Endodermal cell (in vitro differentiated cells): ENCODE results near the gene SMURF1. TPM values are rescaled to one million over a fixed set of nuclear protein-coding genes. Genes with fewer than 3 reads are reported as not detected.

ENCODE experiments used
- DNase-seq: peaks from one replicate; pipeline ENCODE4 v3.0.0-alpha.2; 2017
- H3K27ac ChIP-seq: 2 replicates; pipeline ENCODE4 v1.5.1; 2013; ENCODE audit warnings: mild to moderate bottlenecking, low read depth, low read length, moderate library complexity
- H3K27me3 ChIP-seq: 2 replicates; pipeline ENCODE4 v1.6.1; 2013; ENCODE audit warnings: mild to moderate bottlenecking, low read length, moderate library complexity; ENCODE audit not compliant: insufficient read depth, control insufficient read depth, poor library complexity, severe bottlenecking
- H3K36me3 ChIP-seq: 2 replicates; pipeline ENCODE4 v1.7.0; 2013; ENCODE audit warnings: mild to moderate bottlenecking, low read length, moderate library complexity; ENCODE audit not compliant: control insufficient read depth, insufficient read depth
- H3K4me1 ChIP-seq: one replicate; pipeline ENCODE4 v1.7.0; 2013; ENCODE audit warnings: low read length; ENCODE audit not compliant: control insufficient read depth, insufficient read depth
- H3K4me3 ChIP-seq: 2 replicates; pipeline ENCODE4 v1.5.1; 2013; ENCODE audit warnings: mild to moderate bottlenecking, low read length, moderate library complexity
- H3K9ac ChIP-seq: 2 replicates; pipeline ENCODE4 v1.6.1; 2013; ENCODE audit warnings: mild to moderate bottlenecking, low read length, moderate library complexity; ENCODE audit not compliant: poor library complexity, severe bottlenecking; ENCODE audit errors: extremely low read depth
- H3K9me3 ChIP-seq: 2 replicates; pipeline ENCODE4 v1.6.1; 2013; ENCODE audit warnings: mild to moderate bottlenecking, low read length, moderate library complexity; ENCODE audit not compliant: control insufficient read depth
- H3K27ac Mint-ChIP-seq: 2 replicates; pipeline ENCODE4 v1.8.0; 2020; ENCODE audit warnings: mixed read lengths
- H3K27me3 Mint-ChIP-seq: 2 replicates; pipeline ENCODE4 v1.8.0; 2021; ENCODE audit warnings: mild to moderate bottlenecking, mixed read lengths; ENCODE audit not compliant: insufficient read depth
- H3K36me3 Mint-ChIP-seq: 2 replicates; pipeline ENCODE4 v1.8.0; 2020; ENCODE audit warnings: low read depth, mixed read lengths
- H3K4me1 Mint-ChIP-seq: 2 replicates; pipeline ENCODE4 v1.8.0; 2020; ENCODE audit warnings: mixed read lengths
- H3K4me3 Mint-ChIP-seq: 2 replicates; pipeline ENCODE4 v1.8.0; 2020; ENCODE audit warnings: mild to moderate bottlenecking, moderate library complexity, mixed read lengths
- H3K9me3 Mint-ChIP-seq: 2 replicates; pipeline ENCODE4 v1.8.0; 2020; ENCODE audit warnings: mild to moderate bottlenecking, mixed read lengths
- WGBS, 2 experiments: methylation state at CpG; one replicate each; pipeline versions ENCODE4 v1.1.5 to v1.1.7; 2013; ENCODE audit warnings: missing lambda C conversion rate in 2 of 2, mixed read lengths in 1 of 2; ENCODE audit not compliant: insufficient coverage in 1 of 2, insufficient read length in 1 of 2; 5-methylcytosine and 5-hydroxymethylcytosine counted together
- total RNA-seq, 2 donors: library from RNA; stranded (reverse); fragmentation: NEBNext Ultra II Directional in 1 of 2; extraction: Animal tissue kit (Norgen Biotek cat#: 25700) in 1 of 2; gene quantifications; 2 replicates in 1 of 2; 3 replicates in 1 of 2; pipeline ENCODE4 v1.2.1, GENCODE V29; 2021
- TF ChIP-seq, protein P1 (sequence below): fragments of 200-600 bp; sonication (generic); conservative IDR thresholded peaks from 2 replicates; pipeline ENCODE4 v1.5.0; 2021; ENCODE audit warnings: antibody characterized with exemption, mild to moderate bottlenecking

Gene SMURF1
- total RNA-seq, 2 donors from 2014 or later = 31.6 to 38.1 TPM

DNA sequence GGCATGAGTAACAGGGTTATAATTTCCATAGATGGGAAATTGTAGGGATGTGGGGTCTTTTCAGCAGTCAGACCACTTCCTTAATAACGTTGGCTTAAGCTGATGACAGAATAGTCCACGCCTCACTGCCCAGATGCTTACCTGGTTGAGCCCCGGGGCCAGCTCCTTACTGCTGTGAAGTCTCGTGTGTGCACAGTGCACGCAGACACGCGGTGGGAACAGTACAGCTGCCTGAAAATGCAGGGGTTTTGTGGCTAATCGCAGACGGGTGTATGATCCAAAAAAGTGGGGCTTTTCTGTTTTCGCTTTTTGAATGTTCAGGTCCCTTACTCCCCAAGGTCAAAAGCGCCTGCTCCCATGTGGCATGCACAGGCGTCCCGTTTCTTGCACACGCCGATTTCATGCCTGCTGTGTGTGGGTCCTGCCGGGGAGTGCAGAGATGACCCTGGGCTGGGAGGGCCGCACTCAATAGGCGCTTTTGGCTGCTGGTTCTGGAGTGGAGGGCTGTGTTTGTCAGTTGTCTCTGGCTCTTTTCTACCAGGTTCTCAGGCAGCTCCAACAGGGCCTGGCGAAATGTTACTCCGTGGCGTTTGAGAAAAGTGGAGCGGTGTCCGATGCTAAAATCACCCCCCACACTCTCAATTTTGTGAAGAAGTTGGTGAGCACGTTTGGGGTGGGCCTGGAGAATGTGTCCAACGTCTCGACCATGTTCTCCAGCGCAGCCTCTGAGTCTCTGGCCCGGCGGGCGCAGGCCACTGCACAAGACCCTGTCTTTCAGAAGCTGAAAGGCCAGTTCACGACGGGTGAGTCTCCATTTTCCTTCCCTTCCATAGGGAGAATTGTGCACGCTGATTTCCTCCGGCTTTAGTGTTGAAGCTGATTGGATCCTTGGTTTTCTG lies 149.6 kb downstream of the SMURF1 start:
- H3K27ac ChIP-seq = no peak overlapping the region
- Mint-ChIP-seq H3K36me3 (peaks cover 69% of the 10 kb centered on the region), H3K27me3 (no peaks in the 10 kb centered on the region), H3K27ac (no peak overlapping the region), H3K9me3 (no peaks in the 10 kb centered on the region), H3K4me1 (no peaks in the 10 kb centered on the region), H3K4me3 (no peak overlapping the region)
- H3K4me1 ChIP-seq = no peaks in the 10 kb centered on the region
- H3K9ac ChIP-seq = no peak overlapping the region
- WGBS, 2 experiments = 96 to 98% methylated on average over 22 to 34 of the region's 34 CpGs
- no peaks in the 10 kb centered on the region for H3K9me3 ChIP-seq
- no peaks in the 10 kb centered on the region for H3K27me3 ChIP-seq
- no peak overlapping the region for H3K4me3 ChIP-seq
- TF ChIP-seq, protein P1, sequence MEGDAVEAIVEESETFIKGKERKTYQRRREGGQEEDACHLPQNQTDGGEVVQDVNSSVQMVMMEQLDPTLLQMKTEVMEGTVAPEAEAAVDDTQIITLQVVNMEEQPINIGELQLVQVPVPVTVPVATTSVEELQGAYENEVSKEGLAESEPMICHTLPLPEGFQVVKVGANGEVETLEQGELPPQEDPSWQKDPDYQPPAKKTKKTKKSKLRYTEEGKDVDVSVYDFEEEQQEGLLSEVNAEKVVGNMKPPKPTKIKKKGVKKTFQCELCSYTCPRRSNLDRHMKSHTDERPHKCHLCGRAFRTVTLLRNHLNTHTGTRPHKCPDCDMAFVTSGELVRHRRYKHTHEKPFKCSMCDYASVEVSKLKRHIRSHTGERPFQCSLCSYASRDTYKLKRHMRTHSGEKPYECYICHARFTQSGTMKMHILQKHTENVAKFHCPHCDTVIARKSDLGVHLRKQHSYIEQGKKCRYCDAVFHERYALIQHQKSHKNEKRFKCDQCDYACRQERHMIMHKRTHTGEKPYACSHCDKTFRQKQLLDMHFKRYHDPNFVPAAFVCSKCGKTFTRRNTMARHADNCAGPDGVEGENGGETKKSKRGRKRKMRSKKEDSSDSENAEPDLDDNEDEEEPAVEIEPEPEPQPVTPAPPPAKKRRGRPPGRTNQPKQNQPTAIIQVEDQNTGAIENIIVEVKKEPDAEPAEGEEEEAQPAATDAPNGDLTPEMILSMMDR = no peak
- H3K36me3 ChIP-seq = peaks cover 90% of the 10 kb centered on the region
- DNase-seq = no peak

DNA sequence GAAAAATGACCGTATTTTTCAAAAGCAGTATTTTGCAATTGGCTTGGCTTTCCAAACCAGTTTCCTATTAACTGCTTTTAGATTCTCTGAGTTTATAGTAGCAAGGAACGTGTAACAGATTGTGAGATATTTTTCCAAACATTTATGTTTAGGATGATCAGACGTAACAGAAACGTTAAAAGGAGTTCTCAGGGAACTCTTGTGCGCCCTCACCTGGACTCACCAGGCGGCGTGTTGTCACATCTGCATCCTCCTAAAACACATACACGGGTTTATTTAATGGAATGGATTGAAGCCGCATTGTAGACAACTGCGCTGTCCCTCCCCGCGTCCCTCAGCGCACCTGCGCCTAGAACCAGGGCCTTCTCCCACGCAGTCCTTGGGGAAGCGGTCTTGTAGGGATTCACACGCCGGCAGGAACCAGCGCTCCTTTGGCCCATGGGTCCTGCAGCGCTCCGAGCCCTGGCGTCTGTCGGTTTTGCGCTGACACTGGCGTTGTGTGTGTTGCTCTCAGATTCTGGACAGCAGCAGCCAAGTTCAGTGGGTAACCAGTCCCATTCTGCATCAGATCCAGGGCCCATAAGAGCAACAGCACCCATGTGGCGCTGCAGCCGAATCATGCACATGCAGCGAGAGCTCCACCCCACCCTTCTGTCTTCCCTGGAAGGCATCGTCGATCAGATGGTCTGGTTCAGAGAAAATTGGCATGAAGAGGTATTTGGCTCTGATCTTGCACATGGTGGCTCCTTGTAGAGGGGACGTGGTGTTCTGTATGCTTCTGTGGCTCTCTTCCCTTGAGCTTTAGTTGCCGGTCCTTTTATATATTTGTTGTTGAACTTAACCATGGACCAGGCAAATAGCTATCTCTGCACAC lies 150.6 kb downstream of the SMURF1 start:
- TF ChIP-seq, protein P1 = peak; percentile 58
- H3K36me3 ChIP-seq = peaks cover 90% of the 10 kb centered on the region
- no peak overlapping the region for H3K4me3 ChIP-seq
- no peaks in the 10 kb centered on the region for H3K4me1 ChIP-seq
- no peak overlapping the region for H3K27ac ChIP-seq
- H3K9me3 ChIP-seq = no peaks in the 10 kb centered on the region
- no peaks in the 10 kb centered on the region for H3K4me1 Mint-ChIP-seq
- 94% methylated on average over 30 to 32 of the region's 32 CpGs for WGBS, 2 experiments
- H3K9me3 Mint-ChIP-seq = no peaks in the 10 kb centered on the region
- no peak overlapping the region for H3K27ac Mint-ChIP-seq
- H3K4me3 Mint-ChIP-seq = no peak overlapping the region
- DNase-seq = peak; percentile 67
- H3K27me3 ChIP-seq = no peaks in the 10 kb centered on the region
- H3K9ac ChIP-seq = no peak overlapping the region
- H3K27me3 Mint-ChIP-seq = no peaks in the 10 kb centered on the region
- H3K36me3 Mint-ChIP-seq = peaks cover 69% of the 10 kb centered on the region

DNA sequence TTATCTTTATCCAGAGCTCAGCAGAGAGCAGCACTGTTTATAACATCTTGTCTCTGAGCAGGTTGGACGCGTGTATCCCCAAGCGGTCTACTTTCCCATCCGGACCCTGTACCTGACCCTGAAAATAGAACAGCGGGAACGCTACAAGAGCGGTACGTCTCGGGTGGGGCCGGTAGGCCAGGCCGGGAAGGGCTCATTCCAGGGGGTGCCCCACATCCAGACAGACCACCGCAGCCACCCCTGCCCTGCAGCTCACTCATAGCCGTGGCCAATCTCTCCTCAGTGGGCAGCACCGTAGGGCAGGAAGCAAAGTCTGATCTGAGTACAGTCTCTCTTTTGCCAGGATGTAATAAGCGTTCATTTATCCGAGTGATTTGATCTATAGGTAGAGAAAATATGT lies 151.8 kb downstream of the SMURF1 start:
- H3K27me3 Mint-ChIP-seq = no peaks in the 10 kb centered on the region
- H3K36me3 Mint-ChIP-seq = peaks cover 80% of the 10 kb centered on the region
- Histone ChIP-seq H3K4me1 (no peaks in the 10 kb centered on the region), H3K36me3 (peaks cover 91% of the 10 kb centered on the region), H3K27ac (no peak overlapping the region), H3K9me3 (no peaks in the 10 kb centered on the region), H3K27me3 (no peaks in the 10 kb centered on the region), H3K4me3 (no peak overlapping the region), H3K9ac (no peak overlapping the region)
- DNase-seq = no peak
- no peaks in the 10 kb centered on the region for H3K4me1 Mint-ChIP-seq
- TF ChIP-seq, protein P1 = no peak
- peaks cover under 1% of the 10 kb centered on the region for H3K9me3 Mint-ChIP-seq
- WGBS, 2 experiments = 95 to 100% methylated on average over 8 to 16 of the region's 16 CpGs
- H3K27ac Mint-ChIP-seq = peak overlapping the region; percentile 31
- no peak overlapping the region for H3K4me3 Mint-ChIP-seq
